Iris pigment epithelial cell (primary cell): ENCODE results near the gene PHOSPHO2.
"Not testable (repeated sequence)": the region's sequence is repeated elsewhere in the genome, so short reads cannot be mapped to it uniquely, and the experiment has no call there.

Experiments used
- DNase-seq: peaks from one replicate; pipeline ENCODE4 v3.0.0-alpha.2; 2011; ENCODE audit warnings: low read depth

Gene PHOSPHO2

GRCh38 chr2:169684135-169684565 lies 10.1 kb upstream of the PHOSPHO2 start:
- DNase-seq = no peak

- DNase-seq = not testable (repeated sequence)
Observed at GRCh38 chr2:169684712-169685111, 9.6 kb upstream of the PHOSPHO2 start.

GRCh38 chr2:169686825-169687224 lies 7.4 kb upstream of the PHOSPHO2 start:
- DNase-seq = not testable (repeated sequence)

GRCh38 chr2:169687943-169688342 lies 6.3 kb upstream of the PHOSPHO2 start:
- DNase-seq = not testable (repeated sequence)

- DNase-seq = no peak
Observed at GRCh38 chr2:169690958-169691357, 3.3 kb upstream of the PHOSPHO2 start.

GRCh38 chr2:169692718-169693117 lies 1.6 kb upstream of the PHOSPHO2 start:
- no peak for DNase-seq

GRCh38 chr2:169693360-169693759 lies 909 bp upstream of the PHOSPHO2 start:
- no peak for DNase-seq

- DNase-seq = no peak
Observed at GRCh38 chr2:169694894-169695260, 608 bp downstream of the PHOSPHO2 start.

- no peak for DNase-seq
Observed at GRCh38 chr2:169696381-169696780, 2.1 kb downstream of the PHOSPHO2 start.

GRCh38 chr2:169699173-169699572 lies 4.9 kb downstream of the PHOSPHO2 start:
- DNase-seq = not testable (repeated sequence)

GRCh38 chr2:169702996-169703395 lies 8.7 kb downstream of the PHOSPHO2 start:
- no peak for DNase-seq

GRCh38 chr2:169704160-169704708 lies 10.0 kb downstream of the PHOSPHO2 start:
- DNase-seq = no peak

- peak; percentile 72 for DNase-seq
Observed at GRCh38 chr2:169705927-169706326, 11.7 kb downstream of the PHOSPHO2 start.

GRCh38 chr2:169707626-169708025 lies 13.4 kb downstream of the PHOSPHO2 start:
- no peak for DNase-seq

GRCh38 chr2:169709331-169709730 lies 15.1 kb downstream of the PHOSPHO2 start:
- DNase-seq = peak; percentile 61

- no peak for DNase-seq
Observed at GRCh38 chr2:169709981-169710380, 15.7 kb downstream of the PHOSPHO2 start.

- DNase-seq = no peak
Observed at GRCh38 chr2:169711751-169712509, 17.7 kb downstream of the PHOSPHO2 start.

- no peak for DNase-seq
Observed at GRCh38 chr2:169712791-169713227, 18.5 kb downstream of the PHOSPHO2 start.

GRCh38 chr2:169713331-169713730 lies 19.1 kb downstream of the PHOSPHO2 start:
- DNase-seq = no peak

- no peak for DNase-seq
Observed at GRCh38 chr2:169714699-169715098, 20.4 kb downstream of the PHOSPHO2 start.

GRCh38 chr2:169715379-169716237 lies 21.3 kb downstream of the PHOSPHO2 start:
- DNase-seq = peak; percentile 42

- DNase-seq = peak; percentile 31
Observed at GRCh38 chr2:169716238-169716886, 22.1 kb downstream of the PHOSPHO2 start.
